GM12874 (cell line): ENCODE measurements around the gene TMEM167A.

ENCODE experiments used
- CTCF ChIP-seq: IDR thresholded peaks from 2 replicates; pipeline ENCODE4 v1.5.1; 2011; ENCODE audit warnings: low read depth, mild to moderate bottlenecking, control low read depth, low read length, moderate library complexity; ENCODE audit not compliant: insufficient read depth

TMEM167A gene

GRCh38 chr5:83109380-83109779 is 32.2 kb upstream of the TMEM167A start:
- TF ChIP-seq CTCF: no peak

- TF ChIP-seq CTCF: no peak
Observed at GRCh38 chr5:83107692-83108420, 30.7 kb upstream of the TMEM167A start.

- TF ChIP-seq CTCF: no peak
Observed at GRCh38 chr5:83104021-83104420, 26.8 kb upstream of the TMEM167A start.

GRCh38 chr5:83102364-83102980 is 25.3 kb upstream of the TMEM167A start:
- no peak for TF ChIP-seq CTCF

GRCh38 chr5:83101514-83101913 is 24.3 kb upstream of the TMEM167A start:
- TF ChIP-seq CTCF: no peak

GRCh38 chr5:83099445-83099844 is 22.3 kb upstream of the TMEM167A start:
- no peak for TF ChIP-seq CTCF

GRCh38 chr5:83099001-83099400 is 21.8 kb upstream of the TMEM167A start:
- no peak for TF ChIP-seq CTCF
